Gastrocnemius medialis (tissue), 4 donors: ENCODE results near the gene ZDHHC7.

ENCODE experiments used
- CTCF ChIP-seq, 5 experiments: fragments of 450-650 bp in 3 of 5; fragments of 200-600 bp in 2 of 5; sonication (generic) in 2 of 5; IDR thresholded peaks in 4 of 5; conservative IDR thresholded peaks in 1 of 5; 1 replicate in 4 of 5; 2 replicates in 1 of 5; pipeline ENCODE4 v1.5.1; 2016 to 2019; ENCODE audit warnings: antibody characterized with exemption in 5 of 5, mild to moderate bottlenecking in 3 of 5, moderate library complexity in 3 of 5
- POLR2A ChIP-seq, 2 donors: fragments of 450-650 bp; IDR thresholded peaks; one replicate each; pipeline ENCODE4 v1.6.1; 2017; ENCODE audit warnings: antibody characterized with exemption in 2 of 2, mild to moderate bottlenecking in 2 of 2, moderate library complexity in 2 of 2

GRCh38 chr16:85048921-85049562 lies 37.7 kb upstream of the ZDHHC7 start:
- TF ChIP-seq POLR2A (IDR thresholded peaks at IDR 0.05) (no peak), CTCF (IDR thresholded peaks at IDR 0.05 in 4 of 5, conservative IDR thresholded peaks at IDR 0.05 in 1 of 5) (no peak)
